GM19023 (cell line): Measurements from ENCODE around the gene INPP5J.
"Not testable (repeated sequence)": the region's sequence is repeated elsewhere in the genome, so short reads cannot be mapped to it uniquely, and the experiment has no call there.

Experiments
- ATAC-seq: cut with Tn5 transposase; IDR thresholded peaks from one replicate; pipeline ENCODE4 v1.9.1; 2021; ENCODE audit warnings: mild to moderate bottlenecking, moderate library complexity; ENCODE audit not compliant: unreplicated experiment

The INPP5J gene

GRCh38 chr22:31122532-31123291, at the start of gene INPP5J:
Gene INPP5J, plus strand, starts transcription at chr22:31122966. Its CDS starts 49 bp downstream, at chr22:31123015.
- ATAC-seq, result no peak

DNA sequence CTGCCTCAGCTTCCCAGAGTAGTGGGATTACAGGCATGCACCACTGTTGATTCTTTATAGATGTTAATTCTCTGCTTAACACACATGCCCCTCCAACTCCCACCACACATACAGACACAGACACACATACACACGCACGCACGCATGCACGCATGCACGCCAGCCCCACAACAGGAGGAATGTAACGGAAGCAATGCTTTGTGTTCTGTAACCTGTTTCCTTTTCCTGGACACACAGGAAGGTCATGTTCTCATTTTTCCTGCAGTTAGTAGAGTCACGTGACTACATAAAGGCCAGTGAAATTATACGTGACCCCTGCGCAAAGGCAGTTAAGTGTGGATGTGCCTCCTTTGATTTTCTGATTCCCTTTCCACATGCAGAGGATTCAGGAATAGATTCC, 49.6 kb upstream of the INPP5J start:
- ATAC-seq, result not testable (repeated sequence)

DNA sequence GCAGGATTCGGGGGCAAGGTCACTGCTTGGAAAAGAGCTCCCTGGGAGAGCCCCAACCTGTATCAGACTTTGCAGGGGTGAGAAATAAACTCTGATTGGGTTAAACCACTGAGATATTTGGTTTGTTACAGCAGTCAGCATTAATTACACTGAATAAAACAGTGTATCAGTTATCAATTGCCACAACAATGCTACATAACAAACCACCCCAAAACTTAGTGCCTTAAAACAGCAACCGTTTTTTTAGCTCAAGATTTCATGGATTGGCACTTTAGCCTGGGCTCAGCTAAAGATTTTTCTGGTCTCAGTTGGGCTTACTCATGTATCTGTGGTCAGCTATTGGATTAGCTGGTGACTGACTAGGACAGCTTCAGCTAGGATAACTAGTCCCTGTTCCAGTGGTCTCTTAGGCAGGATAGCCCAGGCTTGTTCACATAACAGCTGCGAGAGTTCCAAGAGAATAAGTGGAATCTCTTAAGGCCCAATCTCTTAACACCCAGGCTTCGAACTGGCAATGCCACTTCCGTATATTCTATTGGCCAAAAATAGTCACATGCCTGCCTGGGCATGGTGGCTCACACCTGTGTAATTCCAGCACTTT, 49.1 kb upstream of the INPP5J start:
- not testable (repeated sequence) for ATAC-seq

DNA sequence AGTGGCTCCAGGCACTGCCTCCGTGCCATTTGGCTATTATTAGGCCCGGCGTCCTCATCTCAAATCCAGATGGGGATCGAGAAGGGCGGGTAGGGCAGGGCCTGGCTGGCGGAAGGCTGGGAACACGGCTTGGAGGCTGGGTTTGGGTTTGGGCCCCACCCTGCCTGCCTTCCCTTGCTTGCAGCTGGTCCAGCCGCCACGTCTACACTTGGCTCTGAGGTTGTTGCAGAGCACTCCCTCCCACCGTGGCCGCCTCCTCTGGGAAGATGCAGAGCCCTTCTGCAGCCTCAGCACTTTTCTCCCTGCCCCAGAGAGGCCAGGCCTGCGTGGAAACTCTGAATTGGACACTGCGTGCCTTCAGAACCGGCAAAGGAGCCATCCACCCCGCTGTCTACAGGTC, 46.8 kb upstream of the INPP5J start:
- ATAC-seq, result no peak

DNA sequence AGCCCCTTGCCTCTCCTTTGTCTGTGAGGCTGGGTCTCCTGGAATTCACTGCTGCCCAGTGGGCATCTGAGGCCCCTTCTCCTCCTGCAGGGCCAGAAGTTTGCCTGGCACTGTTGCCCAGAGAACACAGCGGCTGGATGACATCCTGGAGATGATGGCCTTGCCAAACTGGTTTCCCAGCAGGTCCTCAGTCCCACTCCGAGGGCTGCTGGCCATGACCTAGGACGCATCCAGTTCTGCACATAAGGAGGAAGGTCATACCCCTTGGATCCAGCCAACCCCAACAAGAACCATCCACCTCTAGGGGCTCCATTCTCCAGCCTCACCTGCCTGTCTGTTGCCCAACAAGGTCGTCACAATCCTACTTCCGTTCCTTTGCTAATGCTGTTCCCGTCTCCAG, 45.1 kb upstream of the INPP5J start:
- no peak for ATAC-seq

DNA sequence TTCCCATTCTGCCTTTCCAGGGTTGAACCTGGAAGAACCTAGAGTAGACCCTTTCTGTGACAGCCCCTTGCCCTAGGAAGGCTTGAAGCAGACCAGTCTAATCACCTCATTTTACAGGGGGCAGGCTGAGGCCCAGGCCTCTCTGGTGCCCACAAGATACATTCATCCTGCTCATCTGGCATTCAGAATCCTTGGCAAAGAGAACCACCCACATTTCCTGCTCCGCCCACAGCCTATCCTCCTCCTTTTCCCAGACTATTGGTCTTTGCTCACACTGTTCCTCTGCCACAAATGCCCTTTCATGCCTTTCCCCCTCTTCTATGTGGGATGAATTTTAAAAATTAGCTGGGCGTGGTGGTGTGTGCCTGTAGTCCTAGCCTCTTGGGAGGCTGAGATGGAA, 44.4 kb upstream of the INPP5J start:
- ATAC-seq, result not testable (repeated sequence)

GRCh38 chr22:31079095-31079642, 43.6 kb upstream of the INPP5J start:
- no peak for ATAC-seq

- no peak for ATAC-seq
Measured at GRCh38 chr22:31080164-31080847, 42.5 kb upstream of the INPP5J start.

GRCh38 chr22:31080848-31081649, 41.7 kb upstream of the INPP5J start, which contains the start of gene SMTN:
Gene SMTN, plus strand, starts transcription at chr22:31081318. Its CDS starts 1,941 bp downstream, at chr22:31083259.
- peak; percentile 62 for ATAC-seq

GRCh38 chr22:31081963-31082605, 40.7 kb upstream of the INPP5J start:
- no peak for ATAC-seq

DNA sequence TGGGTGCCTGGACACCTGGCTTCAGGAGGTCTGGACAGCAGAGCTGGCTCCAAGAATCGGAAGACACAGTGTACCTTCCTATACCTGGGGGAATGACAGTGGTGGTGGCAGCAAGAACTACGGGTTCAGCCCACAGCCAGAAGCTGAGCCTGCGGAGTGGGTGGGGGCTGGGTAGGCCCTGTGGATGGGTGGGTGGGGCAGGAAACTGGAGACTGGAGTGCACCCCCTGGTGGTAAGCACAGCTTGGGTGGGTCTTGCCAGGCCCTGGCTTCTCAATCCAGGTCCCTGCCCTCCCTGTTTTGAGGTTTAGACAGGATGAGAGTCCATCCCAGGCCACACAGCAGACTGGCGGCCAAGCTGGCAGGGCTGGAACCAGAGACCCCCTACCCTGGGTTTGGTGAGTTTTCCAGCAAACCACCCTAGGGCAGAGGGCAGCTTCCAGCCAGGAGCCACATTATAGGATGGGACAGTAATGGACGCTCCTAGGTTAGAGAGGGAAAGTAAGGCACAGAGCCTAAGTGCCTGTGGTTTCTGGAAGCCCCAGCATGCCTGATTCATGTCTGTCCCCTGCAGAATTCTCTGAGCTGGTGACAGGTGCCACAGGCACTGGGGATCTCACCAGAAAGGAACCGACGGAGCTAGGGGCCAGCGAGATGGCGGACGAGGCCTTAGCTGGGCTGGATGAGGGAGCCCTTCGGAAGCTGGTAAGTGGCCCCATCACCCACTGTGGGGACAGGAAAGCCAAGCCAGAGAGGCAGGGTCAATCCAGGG, 40.0 kb upstream of the INPP5J start:
- ATAC-seq, result no peak

DNA sequence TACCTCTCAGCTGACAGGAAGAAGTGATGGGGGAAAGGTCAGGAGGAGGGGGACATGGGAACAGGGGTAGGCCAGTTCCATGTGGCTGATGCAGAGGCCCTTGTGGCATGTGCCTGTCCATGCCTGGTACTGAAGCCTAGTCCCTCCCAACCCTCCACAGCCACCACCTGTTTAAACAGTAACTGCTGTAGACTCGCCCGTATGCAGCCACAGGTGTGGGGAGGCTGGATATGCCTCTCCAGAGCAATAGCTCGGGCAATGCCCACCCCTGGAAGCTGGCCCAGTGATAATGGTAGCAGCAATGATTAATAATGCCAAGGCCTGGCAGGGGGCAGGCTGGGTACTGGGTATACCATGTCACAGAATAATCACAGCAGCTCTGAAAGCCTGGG, 39.4 kb upstream of the INPP5J start:
- no peak for ATAC-seq

- ATAC-seq, result peak; percentile 1
Measured at GRCh38 chr22:31083923-31084810, 38.6 kb upstream of the INPP5J start.

DNA sequence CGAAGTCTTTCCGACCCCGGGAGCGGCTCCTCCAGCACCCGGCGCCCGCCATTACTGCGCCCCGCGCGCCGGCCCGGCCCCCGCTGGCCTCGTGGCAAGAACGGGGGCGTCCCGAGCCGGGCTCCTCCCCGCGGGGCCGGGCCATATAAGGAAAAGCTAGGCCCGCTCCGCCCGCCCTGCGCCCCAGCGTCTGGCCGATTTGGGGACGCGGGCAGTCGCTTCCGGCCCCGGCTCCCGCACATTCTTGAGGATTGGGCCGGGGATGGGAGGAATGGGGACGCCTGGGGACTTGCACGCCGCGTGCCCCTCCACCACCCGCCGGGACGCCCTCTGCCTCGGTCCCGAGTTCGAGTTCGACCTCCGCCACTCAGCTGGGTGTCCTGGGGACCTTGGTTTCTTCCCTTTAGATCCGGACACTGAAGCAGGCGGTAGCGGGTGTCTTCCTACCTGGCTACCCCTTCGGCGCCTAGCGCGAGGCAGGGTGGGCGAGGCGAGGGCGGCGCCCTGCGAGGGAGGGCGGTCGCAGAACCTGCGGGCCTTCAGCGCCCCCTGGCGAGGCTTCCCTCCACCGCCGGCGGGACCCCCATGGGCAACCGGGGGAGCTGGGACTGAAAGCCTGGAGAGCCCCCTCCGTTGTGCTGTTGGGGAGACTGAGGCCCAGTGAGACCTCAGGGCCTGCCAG, 37.8 kb upstream of the INPP5J start:
- ATAC-seq, result peak; percentile 53

GRCh38 chr22:31085493-31085824, 37.3 kb upstream of the INPP5J start:
- no peak for ATAC-seq

GRCh38 chr22:31085928-31086327, 36.8 kb upstream of the INPP5J start:
- ATAC-seq, result no peak

DNA sequence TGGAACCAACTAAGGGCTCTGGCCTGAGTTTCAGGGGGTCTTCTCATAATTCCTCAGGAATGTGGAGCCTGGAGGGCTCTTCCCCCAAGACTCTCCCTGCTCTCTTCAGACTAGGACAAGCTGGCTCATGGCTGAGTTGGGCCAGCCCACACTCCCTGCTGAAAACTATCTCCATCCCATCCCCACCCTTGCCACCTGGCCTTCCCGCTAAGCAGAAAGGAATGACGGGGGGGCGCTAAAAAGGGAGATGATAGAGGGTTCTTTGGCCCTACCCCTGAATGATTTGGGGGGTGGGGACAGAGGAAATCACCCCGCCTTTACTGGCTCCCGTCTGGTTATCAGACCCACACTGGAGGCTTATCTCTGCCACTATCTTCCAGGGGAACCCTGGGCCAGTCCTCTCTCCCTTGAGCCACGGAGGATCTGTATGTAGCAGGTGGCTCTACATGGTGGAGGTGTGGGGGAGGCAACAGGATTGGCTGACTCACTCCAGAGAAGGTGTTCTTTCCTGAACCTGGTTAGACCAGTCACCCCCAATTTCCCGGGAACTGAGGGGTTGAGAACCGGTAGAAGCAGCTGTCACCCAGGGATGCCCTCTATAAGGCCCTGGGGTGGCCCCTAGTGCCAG, 35.9 kb upstream of the INPP5J start:
- no peak for ATAC-seq
